Activated naive CD4-positive, alpha-beta T cell treated with anti-CD3 and anti-CD28 coated beads, Interleukin-2, amount 50 U/mL, for 72 hours (primary cell): ENCODE measurements around the gene RIC1. TPM values are rescaled to one million over a fixed set of nuclear protein-coding genes. Genes with fewer than 3 reads are reported as not detected.
"Not testable (repeated sequence)": the region's sequence is repeated elsewhere in the genome, so short reads cannot be mapped to it uniquely, and the experiment has no call there.

Experiments
- ATAC-seq, 2 donors: fragments of 150-1000 bp; cut with Tn5 transposase; 2 replicates each; pipeline ENCODE4 v1.10.0; 2021; ENCODE audit warnings: mild to moderate bottlenecking in 2 of 2, moderate library complexity in 2 of 2
- DNase-seq, 2 donors: peaks; one replicate each; pipeline ENCODE4 v3.0.0; 2021 to 2022; ENCODE audit warnings: low spot score in 2 of 2
- H3K27ac Mint-ChIP-seq, 2 donors: one replicate each; pipeline ENCODE4 v1.8.0; 2022; ENCODE audit warnings: mild to moderate bottlenecking in 2 of 2, mixed read lengths in 2 of 2
- H3K36me3 Mint-ChIP-seq, 2 donors: one replicate each; pipeline ENCODE4 v1.8.0; 2022; ENCODE audit warnings: mixed read lengths in 2 of 2
- H3K9me3 Mint-ChIP-seq, 2 donors: one replicate each; pipeline ENCODE4 v1.8.0; 2022; ENCODE audit warnings: mixed read lengths in 2 of 2
- total RNA-seq, 2 donors: library from RNA; stranded (reverse); gene quantifications; one replicate each; pipeline ENCODE4 v1.2.3, GENCODE V29; 2022

RIC1 gene
- total RNA-seq, 2 donors from 2014 or later = 25.6 to 26.7 TPM

GRCh38 chr9:5611321-5612184 is 17.4 kb upstream of the RIC1 start:
- Mint-ChIP-seq H3K27ac (no peak overlapping the region), H3K36me3 (peaks cover 0 to 16% of the 10 kb centered on the region in 2 donors), H3K9me3 (peaks cover 0 to 3% of the 10 kb centered on the region in 2 donors)
- DNase-seq (no peak), ATAC-seq (no peak)

DNA sequence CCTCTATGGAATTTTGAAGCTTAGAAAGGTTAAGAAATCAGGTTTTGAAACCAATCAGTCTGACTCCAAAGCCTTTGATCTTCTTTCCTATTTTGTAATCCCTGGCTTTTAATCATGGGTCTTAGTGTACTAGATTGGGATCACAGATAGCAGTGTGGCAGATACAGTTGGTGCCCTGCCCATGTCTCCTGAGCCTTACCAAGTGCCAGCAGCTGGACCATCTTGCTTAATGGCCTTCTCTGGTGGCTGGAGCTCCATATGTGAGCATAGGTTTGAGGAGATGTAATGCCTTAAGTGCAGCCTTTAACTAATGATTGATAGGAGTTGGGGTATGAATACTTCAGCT is 16.7 kb upstream of the RIC1 start:
- Mint-ChIP-seq H3K27ac (no peak overlapping the region), H3K36me3 (peaks cover 0 to 12% of the 10 kb centered on the region in 2 donors), H3K9me3 (no peaks in the 10 kb centered on the region)
- DNase-seq = no peak
- ATAC-seq = no peak

- DNase-seq (no peak), ATAC-seq (peak; percentile 52 to 89)
- no peaks in the 10 kb centered on the region for H3K9me3 Mint-ChIP-seq
- no peak overlapping the region for H3K27ac Mint-ChIP-seq
- peaks cover 0 to 12% of the 10 kb centered on the region in 2 donors for H3K36me3 Mint-ChIP-seq
These were observed 14.7 kb upstream of the RIC1 start for GRCh38 chr9:5614192-5614591.

DNA sequence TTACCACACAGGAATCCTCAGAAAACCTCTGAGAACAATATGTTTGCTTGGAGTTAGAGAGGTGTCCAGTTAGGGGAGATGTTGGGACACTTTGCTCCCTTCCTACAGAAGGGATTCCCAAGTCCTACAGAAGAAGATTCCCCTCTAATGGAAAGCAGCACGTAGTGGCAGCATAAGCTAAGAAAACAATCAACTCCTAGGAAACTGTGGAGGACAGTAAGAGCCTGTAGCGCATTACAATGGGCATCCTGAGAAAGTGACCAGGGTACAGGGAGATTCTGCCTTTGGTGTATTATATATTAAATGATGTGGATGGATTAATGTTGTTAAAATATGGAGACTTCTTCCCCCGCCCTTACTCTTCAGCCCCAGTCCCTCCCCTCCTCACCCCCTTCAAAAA is 13.9 kb upstream of the RIC1 start:
- Mint-ChIP-seq H3K9me3 (no peaks in the 10 kb centered on the region), H3K36me3 (peaks cover 0 to 12% of the 10 kb centered on the region in 2 donors), H3K27ac (no peak overlapping the region)
- no peak for DNase-seq
- no peak for ATAC-seq

DNA sequence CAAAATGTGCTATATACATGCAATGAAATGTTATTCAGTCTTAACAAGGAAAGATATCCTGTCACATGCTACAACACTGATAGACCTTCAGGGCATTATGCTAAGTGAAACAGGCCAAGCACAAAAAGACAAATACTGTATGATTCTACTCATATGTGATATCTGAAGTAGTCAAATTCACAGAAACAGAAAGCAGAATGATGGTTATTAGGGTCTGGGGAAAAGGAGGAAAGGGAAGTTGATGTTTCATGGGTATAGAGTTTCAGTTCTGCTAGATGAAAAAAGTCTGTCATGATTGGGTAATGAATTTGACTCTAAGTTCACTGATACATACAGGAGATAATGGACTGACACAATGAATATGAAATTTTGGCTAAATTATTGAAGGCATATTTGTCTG is 11.2 kb upstream of the RIC1 start:
- no peaks in the 10 kb centered on the region for H3K9me3 Mint-ChIP-seq
- ATAC-seq = peak; percentile 67 to 73
- H3K27ac Mint-ChIP-seq = no peak overlapping the region
- H3K36me3 Mint-ChIP-seq = peaks cover 0 to 18% of the 10 kb centered on the region in 2 donors
- DNase-seq = no peak

DNA sequence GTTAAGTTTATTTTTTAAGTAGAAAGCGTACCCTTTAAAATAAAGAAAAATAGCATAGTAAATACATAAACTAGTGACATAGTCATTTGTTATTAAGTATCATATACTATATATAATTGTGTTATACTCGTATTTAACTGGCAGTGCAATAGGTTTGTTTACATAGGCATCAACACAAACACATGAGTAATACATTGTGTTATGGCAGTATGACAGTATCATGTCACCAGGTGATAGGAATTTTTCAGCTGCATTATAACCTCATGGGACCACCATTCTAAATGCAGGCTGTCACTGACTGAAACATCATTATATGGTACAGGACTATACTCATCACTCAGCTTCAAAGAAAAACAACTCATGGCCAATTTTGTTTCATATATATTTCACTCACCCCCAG is 8.4 kb upstream of the RIC1 start:
- Mint-ChIP-seq H3K36me3 (peaks cover 0 to 14% of the 10 kb centered on the region in 2 donors), H3K27ac (no peak overlapping the region), H3K9me3 (no peaks in the 10 kb centered on the region)
- DNase-seq (no peak), ATAC-seq (no peak)

GRCh38 chr9:5621327-5621726 is 7.6 kb upstream of the RIC1 start:
- Mint-ChIP-seq H3K27ac (no peak overlapping the region), H3K9me3 (no peaks in the 10 kb centered on the region), H3K36me3 (peaks cover 0 to 13% of the 10 kb centered on the region in 2 donors)
- ATAC-seq (peak; percentile 23 to 46), DNase-seq (no peak)

- no peak for DNase-seq
- Mint-ChIP-seq H3K9me3 (no peaks in the 10 kb centered on the region), H3K27ac (no peak overlapping the region), H3K36me3 (peaks cover 5 to 13% of the 10 kb centered on the region in 2 donors)
- ATAC-seq = no peak
These were observed 6.9 kb upstream of the RIC1 start for GRCh38 chr9:5622016-5622415.

GRCh38 chr9:5624655-5625054 is 4.3 kb upstream of the RIC1 start:
- ATAC-seq (peak in 1 of 2 donors; percentile 32), DNase-seq (no peak)
- Mint-ChIP-seq H3K9me3 (no peaks in the 10 kb centered on the region), H3K27ac (peak overlapping the region; percentile 69 to 89), H3K36me3 (peaks cover 21 to 23% of the 10 kb centered on the region in 2 donors)

GRCh38 chr9:5626727-5627634 is 1.9 kb upstream of the RIC1 start:
- no peaks in the 10 kb centered on the region for H3K9me3 Mint-ChIP-seq
- DNase-seq (peak in 1 of 2 donors; percentile 31), ATAC-seq (peak; percentile 3 to 20)
- peak overlapping the region; percentile 94 to 96 for H3K27ac Mint-ChIP-seq
- H3K36me3 Mint-ChIP-seq = peaks cover 23 to 29% of the 10 kb centered on the region in 2 donors

DNA sequence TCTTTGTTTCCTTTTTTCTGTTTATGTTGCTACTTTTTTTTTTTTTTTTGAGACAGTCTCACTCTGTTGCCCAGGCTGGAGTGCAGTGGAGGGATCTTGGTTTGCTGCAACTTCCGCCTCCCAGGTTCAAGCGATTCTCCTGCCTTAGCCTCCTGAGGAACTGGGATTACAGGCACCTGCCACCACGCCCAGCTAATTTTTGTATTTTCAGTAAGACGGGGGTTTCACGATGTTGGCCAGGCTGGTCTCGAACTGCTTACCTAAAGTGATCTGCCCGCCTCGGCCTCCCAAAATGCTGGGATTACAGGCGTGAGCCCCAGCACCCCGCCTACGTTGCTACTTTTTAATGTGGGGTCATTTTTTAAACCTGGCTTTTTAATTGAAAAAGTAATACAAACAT is 1.2 kb upstream of the RIC1 start:
- not testable (repeated sequence) for H3K9me3 Mint-ChIP-seq, ATAC-seq, DNase-seq
- Mint-ChIP-seq H3K36me3 (peaks cover 23 to 29% of the 10 kb centered on the region in 2 donors), H3K27ac (peak overlapping the region; percentile 94 to 96)

- DNase-seq (no peak), ATAC-seq (no peak)
- Mint-ChIP-seq H3K9me3 (no peaks in the 10 kb centered on the region), H3K36me3 (peaks cover 23 to 29% of the 10 kb centered on the region in 2 donors), H3K27ac (peak overlapping the region; percentile 94 to 96)
These were observed 751 bp upstream of the RIC1 start for GRCh38 chr9:5628183-5628529.

- Mint-ChIP-seq H3K9me3 (peaks cover 0 to 3% of the 10 kb centered on the region in 2 donors), H3K27ac (peak overlapping the region; percentile 94 to 99), H3K36me3 (peaks cover 27 to 30% of the 10 kb centered on the region in 2 donors)
- DNase-seq (peak in 1 of 2 donors; percentile 54), ATAC-seq (peak in 1 of 2 donors; percentile 15)
These were observed 589 bp downstream of the RIC1 start for GRCh38 chr9:5629312-5630080.

GRCh38 chr9:5630081-5630507 is 1.2 kb downstream of the RIC1 start:
- Mint-ChIP-seq H3K9me3 (peaks cover under 1 to 9% of the 10 kb centered on the region in 2 donors), H3K27ac (peak overlapping the region; percentile 94 to 99), H3K36me3 (peaks cover 29 to 36% of the 10 kb centered on the region in 2 donors)
- no peak for DNase-seq
- no peak for ATAC-seq

GRCh38 chr9:5631026-5631425 is 2.1 kb downstream of the RIC1 start:
- Mint-ChIP-seq H3K27ac (no peak overlapping the region), H3K9me3 (peaks cover 8 to 17% of the 10 kb centered on the region in 2 donors), H3K36me3 (peaks cover 38 to 45% of the 10 kb centered on the region in 2 donors)
- ATAC-seq (no peak), DNase-seq (no peak)

DNA sequence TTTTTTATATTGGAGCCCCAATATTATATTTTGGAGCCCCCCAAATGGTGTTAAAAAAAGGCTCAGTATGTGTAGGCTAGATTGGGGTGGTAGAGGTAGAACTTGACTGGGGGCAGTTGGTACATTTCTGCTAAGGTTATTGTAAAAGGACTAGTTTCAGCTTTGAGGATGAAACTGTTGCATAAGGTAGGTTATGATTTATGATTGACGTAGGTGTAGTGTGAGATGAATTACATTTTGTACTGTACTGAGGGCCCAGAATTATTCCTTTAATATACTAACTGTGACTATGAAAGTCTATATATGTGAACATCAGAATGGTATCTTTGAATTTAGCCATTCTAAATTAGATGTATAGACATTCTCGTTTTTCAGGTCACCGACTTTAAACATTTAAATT is 3.6 kb downstream of the RIC1 start:
- Mint-ChIP-seq H3K9me3 (peaks cover 10 to 20% of the 10 kb centered on the region in 2 donors), H3K27ac (no peak overlapping the region), H3K36me3 (peaks cover 38 to 42% of the 10 kb centered on the region in 2 donors)
- ATAC-seq = no peak
- DNase-seq = no peak
